CD4-positive, alpha-beta T cell treated with Interleukin-1 beta for 1 hour (primary cell): ENCODE results near the gene MCTP1.

Experiments used
- DNase-seq, 2 donors: peaks; one replicate each; pipeline ENCODE4 v3.0.0-alpha.2; 2020 to 2022

The MCTP1 gene

GRCh38 chr5:95113489-95113888 lies 171.4 kb downstream of the MCTP1 start:
- DNase-seq = no peak

- no peak for DNase-seq
Observed at GRCh38 chr5:95111141-95111540, 173.8 kb downstream of the MCTP1 start.

- no peak for DNase-seq
Observed at GRCh38 chr5:95110118-95110517, 174.8 kb downstream of the MCTP1 start.

GRCh38 chr5:95107138-95107537 lies 177.8 kb downstream of the MCTP1 start:
- no peak for DNase-seq

DNA sequence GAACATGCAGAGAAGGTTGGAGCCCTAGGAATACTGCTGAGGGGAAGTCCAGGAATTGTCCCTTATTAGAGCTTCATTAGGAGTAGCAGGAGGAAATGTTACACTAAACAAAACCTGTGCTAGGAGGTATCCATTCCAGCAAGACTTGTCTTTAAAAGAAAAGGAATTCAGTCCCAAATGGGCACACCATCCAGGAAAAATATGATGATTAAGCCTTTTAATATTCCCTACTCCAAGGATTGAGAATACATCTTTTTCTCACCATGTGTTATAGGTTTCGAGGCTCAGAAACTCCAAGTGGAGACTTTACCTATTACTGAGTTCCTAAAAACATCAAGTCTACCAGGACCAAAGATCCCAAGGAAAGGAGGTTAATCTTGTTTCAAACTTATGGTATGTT lies 179.3 kb downstream of the MCTP1 start:
- DNase-seq = no peak

DNA sequence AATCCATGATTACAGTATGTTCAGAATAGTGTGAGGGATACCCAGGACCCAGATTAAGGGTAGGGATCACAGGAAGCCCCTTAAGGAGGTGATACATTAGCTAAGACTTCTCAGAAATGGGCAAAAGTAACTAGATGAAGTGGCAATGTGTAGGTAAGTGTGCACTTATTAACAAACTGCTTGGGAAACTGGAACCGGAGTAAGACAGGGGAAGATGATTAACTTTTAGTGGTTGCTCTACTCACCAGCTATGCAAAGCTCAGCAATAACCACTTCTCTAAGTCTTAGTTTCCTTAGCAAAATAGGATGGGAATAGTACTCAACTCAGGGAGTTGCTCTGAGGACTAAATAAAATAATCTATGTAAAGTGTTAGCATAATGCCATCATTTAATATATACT lies 182.2 kb downstream of the MCTP1 start:
- no peak for DNase-seq

DNA sequence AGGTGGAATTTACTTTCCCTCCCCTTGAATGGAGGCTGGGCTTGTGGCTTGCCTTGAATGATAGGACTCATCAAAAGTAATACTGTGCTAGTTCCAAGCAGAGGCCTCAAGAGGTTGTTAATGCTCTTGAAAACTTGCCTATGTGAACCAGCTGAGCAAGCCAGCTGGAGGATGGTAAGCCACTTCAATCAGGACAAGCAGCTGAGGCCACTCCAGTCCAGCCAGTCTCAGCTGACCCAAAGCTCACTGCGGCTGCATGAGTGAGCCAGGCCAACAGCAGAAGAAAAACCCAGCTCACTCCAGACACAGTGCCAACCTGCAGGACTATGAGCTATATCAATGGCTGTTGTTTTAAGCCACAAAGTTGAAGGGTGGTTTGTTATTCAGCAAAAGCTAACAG lies 182.8 kb downstream of the MCTP1 start:
- no peak for DNase-seq

- DNase-seq = no peak
Observed at GRCh38 chr5:95100551-95100950, 184.3 kb downstream of the MCTP1 start.

- no peak for DNase-seq
Observed at GRCh38 chr5:95098012-95098411, 186.9 kb downstream of the MCTP1 start.

DNA sequence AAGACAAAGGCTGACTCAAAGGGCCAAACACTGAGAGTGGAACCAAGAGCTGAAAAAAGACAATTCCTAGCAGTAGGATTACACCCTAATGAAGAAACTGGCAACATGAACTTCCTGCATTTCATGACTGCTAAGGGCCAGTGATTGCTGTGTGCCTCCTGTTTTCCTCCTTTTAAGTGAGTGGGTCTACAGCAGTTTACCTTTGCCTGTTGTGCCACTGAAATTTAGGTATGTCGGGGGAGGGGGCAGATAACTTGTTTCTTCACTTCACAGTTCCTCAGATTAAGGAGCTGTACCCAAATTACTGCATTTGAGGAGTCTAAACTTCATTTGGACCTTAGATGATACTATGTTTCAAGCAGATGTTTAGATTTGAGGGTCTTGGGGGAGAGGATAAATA lies 191.7 kb downstream of the MCTP1 start:
- DNase-seq = no peak

- DNase-seq = no peak
Observed at GRCh38 chr5:95090774-95091173, 194.1 kb downstream of the MCTP1 start.

GRCh38 chr5:95087816-95088317 lies 197.0 kb downstream of the MCTP1 start:
- no peak for DNase-seq

GRCh38 chr5:95086927-95087815 lies 197.7 kb downstream of the MCTP1 start:
- no peak for DNase-seq

GRCh38 chr5:95084757-95085156 lies 200.1 kb downstream of the MCTP1 start:
- no peak for DNase-seq

DNA sequence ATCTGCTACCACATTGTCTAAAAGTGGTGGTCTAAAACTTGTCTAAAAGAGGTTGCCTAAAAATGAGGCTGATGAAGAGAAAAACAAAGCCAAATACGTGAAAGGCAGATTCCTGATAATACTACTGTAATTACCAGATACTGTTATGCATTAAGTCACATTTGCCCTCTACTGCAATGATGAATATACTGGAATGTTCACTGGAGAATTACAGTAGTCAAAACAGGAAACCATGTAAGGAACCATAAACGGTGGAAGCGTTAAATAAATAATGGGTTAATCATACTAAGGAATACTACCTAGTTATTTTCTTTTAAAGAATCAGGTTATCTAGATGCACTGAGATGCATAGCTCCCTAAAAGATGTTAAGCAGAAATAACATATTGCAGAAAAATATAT lies 201.3 kb downstream of the MCTP1 start:
- DNase-seq = no peak

- DNase-seq = no peak
Observed at GRCh38 chr5:95081982-95082381, 202.9 kb downstream of the MCTP1 start.

DNA sequence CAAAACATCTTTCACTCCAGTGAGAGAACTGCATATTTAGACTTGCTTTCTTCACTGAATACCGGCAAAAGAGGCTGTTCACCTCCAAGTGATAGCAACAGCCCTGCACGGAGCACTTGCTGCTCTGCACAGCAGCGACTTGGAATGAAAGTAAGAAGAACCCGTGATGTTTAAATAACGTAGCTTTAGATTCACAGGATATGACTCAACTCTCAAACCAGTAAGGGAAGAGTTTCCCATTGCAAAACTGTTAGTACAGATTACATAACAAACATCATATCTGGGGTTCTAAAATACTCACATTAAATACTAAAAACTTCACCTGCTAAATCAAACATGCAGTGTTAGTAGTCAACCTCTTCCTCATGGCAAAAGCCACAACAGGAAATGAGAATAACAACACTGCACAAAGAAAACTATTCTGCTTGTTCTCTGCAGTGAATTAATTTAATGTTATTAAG lies 203.4 kb downstream of the MCTP1 start:
- peak; percentile 19 to 63 for DNase-seq

DNA sequence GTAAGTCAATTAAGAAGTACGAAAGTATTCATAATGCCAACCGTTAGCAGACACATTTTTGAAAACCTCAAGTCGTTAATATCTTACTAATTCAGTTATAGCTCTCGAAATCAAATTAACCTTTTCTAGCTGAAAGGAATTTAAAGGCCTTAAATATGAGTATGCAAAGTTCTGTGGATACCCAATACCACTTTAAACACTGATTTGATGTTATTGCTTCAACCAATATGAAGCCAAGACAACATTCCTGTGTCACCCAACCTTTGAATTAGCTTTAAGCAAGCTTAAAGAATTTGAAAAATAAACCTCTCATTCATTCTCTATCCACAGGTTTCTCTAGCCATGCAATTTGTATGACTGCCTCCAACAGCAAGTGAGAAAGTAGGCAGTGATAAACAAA lies 204.5 kb downstream of the MCTP1 start:
- no peak for DNase-seq

DNA sequence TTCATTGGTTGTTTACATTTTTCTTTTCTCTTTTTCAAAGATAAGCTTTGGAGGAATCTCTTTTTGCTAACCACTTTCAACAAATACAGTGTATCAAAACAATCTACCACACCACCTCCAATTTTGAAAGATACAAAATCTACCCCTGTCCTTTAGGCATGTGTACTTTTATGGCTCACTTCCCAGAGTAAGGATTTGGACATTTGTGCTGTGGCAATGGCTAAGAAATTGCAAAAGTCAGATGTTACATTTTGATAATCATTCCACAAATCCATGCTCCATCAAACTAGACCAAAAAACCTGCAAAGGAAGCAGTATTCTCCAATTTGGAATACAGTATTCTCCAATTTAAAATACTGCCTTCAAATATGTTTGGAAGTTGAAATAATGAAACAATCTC lies 204.9 kb downstream of the MCTP1 start:
- DNase-seq = no peak

- DNase-seq = no peak
Observed at GRCh38 chr5:95078868-95079267, 206.0 kb downstream of the MCTP1 start.

DNA sequence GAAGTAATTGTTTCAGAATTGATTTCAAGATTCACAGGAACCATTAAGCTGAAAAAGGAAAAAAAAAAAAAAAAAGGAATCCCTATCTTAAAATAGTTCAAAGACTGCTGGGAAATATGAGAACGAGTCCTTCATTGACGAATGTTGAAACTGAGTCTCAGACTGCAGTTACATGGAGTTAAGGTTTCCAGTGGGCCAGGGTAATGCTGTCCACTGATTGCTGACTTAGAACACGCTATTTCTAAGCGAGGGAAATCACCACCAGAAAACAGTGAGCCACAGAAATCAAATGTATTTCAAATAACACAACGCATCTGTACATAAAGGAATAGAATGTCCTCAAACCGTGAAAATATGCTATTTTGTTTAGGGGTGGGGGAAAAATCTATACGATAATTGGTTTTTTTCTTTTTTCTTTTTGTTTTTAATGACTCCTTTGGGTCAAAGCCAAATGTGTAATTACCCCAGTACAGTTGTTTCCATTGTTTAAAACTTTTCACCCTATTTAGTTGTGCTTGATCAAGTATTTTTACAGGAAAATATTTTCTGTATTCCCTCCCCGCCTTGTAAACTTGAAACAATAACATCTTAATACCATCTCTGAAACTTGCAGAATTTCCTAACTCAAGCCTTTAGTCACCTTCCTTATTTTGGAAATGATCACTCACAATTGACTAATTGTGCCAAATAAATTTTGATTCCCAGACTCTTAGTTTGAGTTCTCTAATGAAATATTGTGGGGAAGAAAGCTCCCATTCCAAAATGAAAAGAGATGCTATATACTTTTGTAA lies 208.3 kb downstream of the MCTP1 start:
- DNase-seq = no peak

DNA sequence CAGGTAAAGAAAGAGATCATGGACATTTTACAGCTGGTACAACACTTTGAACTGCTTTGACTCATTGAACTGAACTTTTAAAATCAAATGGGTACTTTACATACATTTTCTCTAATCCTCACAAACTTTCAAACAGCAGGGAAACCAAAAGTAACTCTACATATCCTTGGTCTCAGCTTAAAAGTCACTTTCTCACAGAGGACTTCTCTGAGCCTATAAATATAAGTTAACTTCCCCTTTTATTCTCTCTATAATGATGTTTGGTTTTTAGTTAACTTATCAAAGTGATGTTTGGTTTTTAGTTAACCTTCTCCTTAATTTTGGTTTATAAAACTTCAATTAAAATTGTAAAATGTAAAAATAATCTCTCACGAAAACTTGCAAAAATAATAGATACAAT lies 209.8 kb downstream of the MCTP1 start:
- no peak for DNase-seq

DNA sequence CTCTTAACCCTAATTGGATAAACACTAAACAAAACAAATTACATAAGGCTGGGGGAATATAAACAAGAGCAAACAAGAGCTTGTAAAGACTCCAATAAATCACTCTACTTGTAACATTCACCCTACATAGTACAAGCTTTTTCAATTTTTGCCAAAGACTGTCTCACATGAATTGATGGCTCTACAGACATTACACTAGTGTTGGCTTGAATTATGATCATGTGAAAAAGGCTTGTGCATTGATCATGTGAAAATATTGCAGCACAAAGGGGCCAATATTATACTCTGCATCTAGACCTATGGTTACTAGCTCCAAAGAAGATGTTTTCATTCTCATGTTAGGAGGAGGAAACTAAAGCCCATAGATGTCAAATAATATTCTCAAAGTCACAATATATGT lies 212.6 kb downstream of the MCTP1 start:
- DNase-seq = no peak

DNA sequence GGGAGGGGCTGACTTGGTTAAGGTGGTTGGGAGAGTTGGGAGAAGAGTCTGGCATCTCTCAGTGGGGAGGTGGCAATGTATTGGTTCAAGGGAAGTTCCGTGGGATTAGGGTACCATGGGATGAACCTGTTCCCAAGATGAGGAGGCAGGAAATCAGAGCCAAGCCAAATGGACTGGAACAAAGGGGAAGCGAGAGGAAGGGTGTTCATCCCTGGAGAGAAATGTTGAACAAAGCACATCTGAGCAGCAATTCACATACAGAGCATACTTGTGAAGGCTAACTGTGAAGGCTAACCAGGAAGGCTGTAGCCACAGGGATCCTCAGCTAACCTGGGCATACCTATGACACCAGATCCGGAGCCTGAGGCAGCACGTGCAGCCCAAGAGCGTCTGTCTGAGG lies 214.0 kb downstream of the MCTP1 start:
- DNase-seq = no peak
